Upper lobe of left lung (tissue), 4 donors: ENCODE results near the gene ERI3.

Source experiments
- EP300 ChIP-seq, 4 donors: sonication (generic); formaldehyde crosslinking; IDR thresholded peaks; one replicate each; pipeline ENCODE4 v1.5.1; 2017; ENCODE audit warnings: antibody characterized with exemption in 4 of 4, control low read depth in 2 of 4
- POLR2A ChIP-seq, 4 donors: fragments of 450-650 bp; IDR thresholded peaks; one replicate each; pipeline ENCODE4 v1.5.1; 2016 to 2017; ENCODE audit warnings: antibody characterized with exemption in 4 of 4, mild to moderate bottlenecking in 2 of 4
- POLR2AphosphoS5 ChIP-seq, 2 donors: sonication (generic); formaldehyde crosslinking; IDR thresholded peaks; one replicate each; pipeline ENCODE4 v1.5.1; 2017; ENCODE audit warnings: antibody characterized with exemption in 2 of 2
- TF ChIP-seq, protein P1 (sequence below), 6 experiments: fragments of 450-650 bp in 4 of 6; fragments of 200-600 bp in 2 of 6; sonication (generic) in 2 of 6; IDR thresholded peaks; one replicate each; pipeline ENCODE4 v1.5.1; 2016 to 2019; ENCODE audit warnings: antibody characterized with exemption in 6 of 6

GRCh38 chr1:44366371-44366975 is 11.4 kb upstream of the ERI3 start:
- TF ChIP-seq, protein P1, sequence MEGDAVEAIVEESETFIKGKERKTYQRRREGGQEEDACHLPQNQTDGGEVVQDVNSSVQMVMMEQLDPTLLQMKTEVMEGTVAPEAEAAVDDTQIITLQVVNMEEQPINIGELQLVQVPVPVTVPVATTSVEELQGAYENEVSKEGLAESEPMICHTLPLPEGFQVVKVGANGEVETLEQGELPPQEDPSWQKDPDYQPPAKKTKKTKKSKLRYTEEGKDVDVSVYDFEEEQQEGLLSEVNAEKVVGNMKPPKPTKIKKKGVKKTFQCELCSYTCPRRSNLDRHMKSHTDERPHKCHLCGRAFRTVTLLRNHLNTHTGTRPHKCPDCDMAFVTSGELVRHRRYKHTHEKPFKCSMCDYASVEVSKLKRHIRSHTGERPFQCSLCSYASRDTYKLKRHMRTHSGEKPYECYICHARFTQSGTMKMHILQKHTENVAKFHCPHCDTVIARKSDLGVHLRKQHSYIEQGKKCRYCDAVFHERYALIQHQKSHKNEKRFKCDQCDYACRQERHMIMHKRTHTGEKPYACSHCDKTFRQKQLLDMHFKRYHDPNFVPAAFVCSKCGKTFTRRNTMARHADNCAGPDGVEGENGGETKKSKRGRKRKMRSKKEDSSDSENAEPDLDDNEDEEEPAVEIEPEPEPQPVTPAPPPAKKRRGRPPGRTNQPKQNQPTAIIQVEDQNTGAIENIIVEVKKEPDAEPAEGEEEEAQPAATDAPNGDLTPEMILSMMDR (IDR thresholded peaks at IDR 0.05) = no peak
- TF ChIP-seq EP300 (IDR thresholded peaks at IDR 0.05) = no peak
- TF ChIP-seq POLR2AphosphoS5 (IDR thresholded peaks at IDR 0.05) = no peak
- TF ChIP-seq POLR2A (IDR thresholded peaks at IDR 0.05) = no peak
